Uterus (tissue), 2 donors: ENCODE results near the gene PRRX2.

Experiments
- POLR2A ChIP-seq, 2 donors: fragments of 450-650 bp; IDR thresholded peaks; one replicate each; pipeline ENCODE4 v1.6.1; 2016; ENCODE audit warnings: antibody characterized with exemption in 2 of 2, mild to moderate bottlenecking in 1 of 2, moderate library complexity in 1 of 2
- TF ChIP-seq, protein P1 (sequence below), 4 experiments: fragments of 200-600 bp in 2 of 4; fragments of 450-650 bp in 2 of 4; sonication (generic) in 2 of 4; IDR thresholded peaks; one replicate each; pipeline ENCODE4 v1.5.1; 2016 to 2019; ENCODE audit warnings: antibody characterized with exemption in 4 of 4, mild to moderate bottlenecking in 2 of 4, moderate library complexity in 1 of 4

DNA sequence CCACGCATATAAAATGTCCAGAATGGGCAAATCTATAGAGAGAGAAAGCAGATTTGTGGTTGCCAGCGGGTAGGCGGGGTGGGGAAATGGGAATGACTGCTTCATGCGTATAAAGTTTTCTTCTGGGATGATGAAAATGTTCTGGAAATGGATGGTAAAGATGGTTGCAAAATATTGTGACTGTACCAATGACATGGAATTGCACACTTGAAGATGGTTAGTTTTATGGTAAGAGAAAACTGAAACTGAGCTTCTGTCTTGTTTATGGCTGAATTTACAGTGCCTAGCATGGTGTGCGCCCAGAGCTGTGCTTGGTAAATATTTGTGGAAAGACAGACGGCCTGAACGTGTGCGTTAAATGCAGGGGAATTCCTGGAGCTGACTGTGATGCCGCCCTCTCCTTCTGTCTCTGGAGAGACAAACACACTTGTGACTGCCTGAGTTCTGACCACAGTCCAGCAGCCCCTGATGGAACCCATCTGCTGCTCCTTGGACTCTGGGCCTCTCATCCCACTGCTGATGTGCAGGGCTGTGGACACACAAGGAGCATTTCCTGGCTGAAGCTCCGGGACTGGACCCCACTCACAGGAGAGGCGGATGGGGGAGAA lies 96.0 kb downstream of the PRRX2 start:
- TF ChIP-seq, protein P1, sequence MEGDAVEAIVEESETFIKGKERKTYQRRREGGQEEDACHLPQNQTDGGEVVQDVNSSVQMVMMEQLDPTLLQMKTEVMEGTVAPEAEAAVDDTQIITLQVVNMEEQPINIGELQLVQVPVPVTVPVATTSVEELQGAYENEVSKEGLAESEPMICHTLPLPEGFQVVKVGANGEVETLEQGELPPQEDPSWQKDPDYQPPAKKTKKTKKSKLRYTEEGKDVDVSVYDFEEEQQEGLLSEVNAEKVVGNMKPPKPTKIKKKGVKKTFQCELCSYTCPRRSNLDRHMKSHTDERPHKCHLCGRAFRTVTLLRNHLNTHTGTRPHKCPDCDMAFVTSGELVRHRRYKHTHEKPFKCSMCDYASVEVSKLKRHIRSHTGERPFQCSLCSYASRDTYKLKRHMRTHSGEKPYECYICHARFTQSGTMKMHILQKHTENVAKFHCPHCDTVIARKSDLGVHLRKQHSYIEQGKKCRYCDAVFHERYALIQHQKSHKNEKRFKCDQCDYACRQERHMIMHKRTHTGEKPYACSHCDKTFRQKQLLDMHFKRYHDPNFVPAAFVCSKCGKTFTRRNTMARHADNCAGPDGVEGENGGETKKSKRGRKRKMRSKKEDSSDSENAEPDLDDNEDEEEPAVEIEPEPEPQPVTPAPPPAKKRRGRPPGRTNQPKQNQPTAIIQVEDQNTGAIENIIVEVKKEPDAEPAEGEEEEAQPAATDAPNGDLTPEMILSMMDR (IDR thresholded peaks at IDR 0.05), result no peak
- TF ChIP-seq POLR2A (IDR thresholded peaks at IDR 0.05), result no peak
